HepG2 (cell line): ENCODE data around the gene TGM1. TPM values are rescaled to one million over a fixed set of nuclear protein-coding genes. Genes with fewer than 3 reads are reported as not detected.

Experiments used
- ATAC-seq: fragments of 200-7000 bp; cut with Tn5 transposase; 3 replicates; pipeline ENCODE4 v1.9.1; 2020; ENCODE audit warnings: mild to moderate bottlenecking, moderate library complexity
- BruUV-seq: library from RNA; stranded (reverse); fragments of 400-500 nt; replicated peaks from 2 replicates; lab custom pipeline; 2021; lab: Mats Ljungman, UMichigan
- CTCF ChIA-PET: fragments of 300-600 bp; formaldehyde crosslinking; extraction: SDS; loops from one replicate; lab custom pipeline; 2021; ENCODE audit warnings: low total read pairs, inconsistent platforms, low intra/inter-chr PET ratio; lab: Yijun Ruan, JAX
- POLR2A ChIA-PET: fragments of 350-600 bp; sonication (Branson Sonifier 250); formaldehyde crosslinking; loops from one replicate; lab custom pipeline; 2020; ENCODE audit warnings: antibody characterized with exemption, inconsistent platforms; lab: Yijun Ruan, JAX
- DNase-seq: peaks from one replicate; pipeline ENCODE4 v3.0.0-alpha.2; 2015; ENCODE audit warnings: low spot score
- FAIRE-seq: peaks from 3 replicates; lab custom pipeline; 2011; peaks lifted over from hg19 to GRCh38; lab: Jason Lieb, UNC
- H2AFZ ChIP-seq: one replicate; pipeline ENCODE4 v1.6.1; 2011; ENCODE audit warnings: low read length, inconsistent platforms
- H3K27ac ChIP-seq: fragments of 300-600 bp; 3 replicates; pipeline ENCODE4 v1.8.0; 2011; ENCODE audit warnings: mixed run types, mild to moderate bottlenecking, mixed read lengths, low read length, inconsistent platforms; ENCODE audit not compliant: insufficient read depth; ENCODE audit errors: extremely low read length
- H3K27me3 ChIP-seq, 2 experiments: fragments of 200-600 bp in 1 of 2; 2 replicates in 1 of 2; 3 replicates in 1 of 2; pipeline versions ENCODE4 v1.6.0 to v1.8.0; 2011; ENCODE audit warnings: low read length in 2 of 2, mild to moderate bottlenecking in 2 of 2, moderate library complexity in 2 of 2, inconsistent platforms in 1 of 2; ENCODE audit not compliant: insufficient read depth in 2 of 2, control insufficient read depth in 1 of 2
- H3K36me3 ChIP-seq, 2 experiments: fragments of 200-600 bp in 1 of 2; replicated peaks in 1 of 2; 2 replicates in 1 of 2; 3 replicates in 1 of 2; pipeline versions ENCODE4 v1.5.1 to v1.8.0; 2011; ENCODE audit warnings: low read length in 2 of 2, inconsistent platforms in 1 of 2; ENCODE audit not compliant: insufficient read depth in 2 of 2, control insufficient read depth in 1 of 2
- H3K4me1 ChIP-seq: 2 replicates; pipeline ENCODE4 v1.5.1; 2012; ENCODE audit warnings: low read length, inconsistent platforms; ENCODE audit not compliant: insufficient read depth
- H3K4me2 ChIP-seq: 2 replicates; pipeline ENCODE4 v1.6.0; 2011; ENCODE audit warnings: low read depth, low read length, inconsistent platforms
- H3K4me3 ChIP-seq, 3 experiments: fragments of 200-600 bp in 1 of 3; sonication (generic), shearing (Covaris generic) in 1 of 3; replicated peaks in 1 of 3; 2 replicates each; pipeline ENCODE4 v1.5.1; 2011 to 2016; ENCODE audit warnings: low read length in 3 of 3, inconsistent platforms in 2 of 3, low read depth in 2 of 3, mild to moderate bottlenecking in 2 of 3, control low read depth in 1 of 3, mixed read lengths in 1 of 3; ENCODE audit not compliant: insufficient read depth in 1 of 3
- H3K79me2 ChIP-seq: one replicate; pipeline ENCODE4 v1.6.1; 2011; ENCODE audit warnings: low read length, inconsistent platforms; ENCODE audit not compliant: insufficient read depth
- H3K9ac ChIP-seq: 2 replicates; pipeline ENCODE4 v1.6.0; 2011; ENCODE audit warnings: mild to moderate bottlenecking, low read depth, low read length, inconsistent platforms; ENCODE audit not compliant: insufficient read depth
- H3K9me3 ChIP-seq: 2 replicates; pipeline ENCODE4 v1.5.1; 2012; ENCODE audit warnings: mild to moderate bottlenecking, low read length
- H4K20me1 ChIP-seq: 2 replicates; pipeline ENCODE4 v1.6.0; 2011; ENCODE audit warnings: inconsistent platforms, mild to moderate bottlenecking, low read length, moderate library complexity; ENCODE audit not compliant: insufficient read depth
- KDM4B ChIP-seq: sonication (generic); formaldehyde crosslinking; IDR thresholded peaks from 2 replicates; pipeline ENCODE4 v1.4.0; 2020; ENCODE audit warnings: missing genetic modification reagents
- MATR3 ChIP-seq: sonication (generic); formaldehyde crosslinking; IDR thresholded peaks from 2 replicates; pipeline ENCODE4 v1.4.0; 2020; ENCODE audit warnings: missing genetic modification reagents
- PHF20 ChIP-seq: sonication (generic); formaldehyde crosslinking; IDR thresholded peaks from 2 replicates; pipeline ENCODE4 v1.5.0; 2020; ENCODE audit warnings: mild to moderate bottlenecking, missing genetic modification reagents
- RBM22 ChIP-seq: fragments of 200-400 bp; formaldehyde crosslinking; optimal IDR thresholded peaks from 2 replicates; pipeline ENCODE3; 2017; ENCODE audit warnings: mild to moderate bottlenecking, low read length, moderate library complexity
- ZNF709 ChIP-seq: sonication (generic); formaldehyde crosslinking; IDR thresholded peaks from 2 replicates; pipeline ENCODE4 v1.5.0; 2020; ENCODE audit warnings: mild to moderate bottlenecking, missing genetic modification reagents
- WGBS: methylation state at CpG from one replicate; pipeline ENCODE4 v1.1.6; 2017; ENCODE audit warnings: low lambda C conversion rate; 5-methylcytosine and 5-hydroxymethylcytosine counted together
- in situ Hi-C: cut with HindIII; loops from 2 replicates; pipeline ENCODE4 v1.10.0; 2017; ENCODE audit warnings: low pct_unique_long_range_greater_than_20kb; ENCODE audit not compliant: extremely low pct_ligation_motif_present
- intact Hi-C: fragments of 100-400 bp; cut with micrococcal nuclease; formaldehyde crosslinking; loops from one replicate; pipeline ENCODE4 v1.10.0; 2022; ENCODE audit not compliant: unreplicated experiment
- polyA plus RNA-seq, 8 experiments: library from polyadenylated mRNA; depleted of rRNA in 3 of 8; stranded (reverse) in 7 of 8; unstranded in 1 of 8; fragments of >200 nt; fragmentation: Illumina TruSeq in 4 of 8; extraction: Trizol in 4 of 8; gene quantifications; 2 replicates each; pipeline versions ENCODE4 v1.2.1 to v1.2.3, GENCODE V29; 2011 to 2016; ENCODE audit warnings: low read depth in 4 of 8, missing spikeins in 1 of 8, mixed read lengths in 1 of 8; ENCODE audit not compliant: insufficient read depth in 1 of 8
- total RNA-seq, 5 experiments: library from RNA; depleted of rRNA; stranded (reverse); fragments of >200 nt; fragmentation: Illumina TruSeq; extraction: Trizol; gene quantifications; 2 replicates each; pipeline ENCODE4 v1.2.3, GENCODE V29; 2016; ENCODE audit warnings: low read depth in 1 of 5
- TF ChIP-seq, protein P1 (sequence below): sonication (generic); formaldehyde crosslinking; IDR thresholded peaks from 2 replicates; pipeline ENCODE4 v1.4.0; 2020; ENCODE audit warnings: missing genetic modification reagents, borderline replicate concordance

The TGM1 gene
- total and polyA plus RNA-seq, 2 of the 13 experiments (the other 11 are each of a cell fraction or from before 2014, with no cell fraction given) = 3.2 to 10.6 TPM

DNA sequence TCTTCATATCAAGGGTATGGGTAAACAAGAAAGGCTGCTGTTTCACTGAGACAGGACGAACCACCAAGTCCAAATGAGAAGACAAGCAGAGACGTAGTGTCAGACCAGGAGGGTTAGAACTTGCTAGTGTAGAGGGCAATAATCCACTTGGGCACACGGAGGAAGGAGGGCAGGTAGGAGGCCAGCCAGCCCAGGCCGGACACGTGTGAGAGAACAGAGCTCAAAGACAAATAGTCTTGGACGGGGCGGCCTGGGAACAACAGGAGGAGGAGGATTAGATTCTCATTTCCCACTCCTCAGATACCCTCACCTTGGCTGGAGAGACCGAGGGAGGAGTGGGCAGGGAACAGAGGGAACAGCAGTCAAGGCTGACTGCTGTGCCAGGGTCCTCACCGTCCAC, 27.8 kb upstream of the TGM1 start:
- H3K36me3 ChIP-seq = peaks cover 40 to 58% of the 10 kb centered on the region in 2 experiments
- no peaks in the 10 kb centered on the region for H3K79me2 ChIP-seq
- no peaks in the 10 kb centered on the region for H3K9me3 ChIP-seq
- in situ Hi-C loops (no loop called here), intact Hi-C loops (loop anchor here (10.0 kb wide), 1 partner anchor 986 kb away; the partner anchor contains the start of genes BCL2L2 and PPP1R3E)
- H2AFZ ChIP-seq = no peak overlapping the region
- no peak overlapping the region for H3K4me2 ChIP-seq
- TF ChIP-seq, protein P1, sequence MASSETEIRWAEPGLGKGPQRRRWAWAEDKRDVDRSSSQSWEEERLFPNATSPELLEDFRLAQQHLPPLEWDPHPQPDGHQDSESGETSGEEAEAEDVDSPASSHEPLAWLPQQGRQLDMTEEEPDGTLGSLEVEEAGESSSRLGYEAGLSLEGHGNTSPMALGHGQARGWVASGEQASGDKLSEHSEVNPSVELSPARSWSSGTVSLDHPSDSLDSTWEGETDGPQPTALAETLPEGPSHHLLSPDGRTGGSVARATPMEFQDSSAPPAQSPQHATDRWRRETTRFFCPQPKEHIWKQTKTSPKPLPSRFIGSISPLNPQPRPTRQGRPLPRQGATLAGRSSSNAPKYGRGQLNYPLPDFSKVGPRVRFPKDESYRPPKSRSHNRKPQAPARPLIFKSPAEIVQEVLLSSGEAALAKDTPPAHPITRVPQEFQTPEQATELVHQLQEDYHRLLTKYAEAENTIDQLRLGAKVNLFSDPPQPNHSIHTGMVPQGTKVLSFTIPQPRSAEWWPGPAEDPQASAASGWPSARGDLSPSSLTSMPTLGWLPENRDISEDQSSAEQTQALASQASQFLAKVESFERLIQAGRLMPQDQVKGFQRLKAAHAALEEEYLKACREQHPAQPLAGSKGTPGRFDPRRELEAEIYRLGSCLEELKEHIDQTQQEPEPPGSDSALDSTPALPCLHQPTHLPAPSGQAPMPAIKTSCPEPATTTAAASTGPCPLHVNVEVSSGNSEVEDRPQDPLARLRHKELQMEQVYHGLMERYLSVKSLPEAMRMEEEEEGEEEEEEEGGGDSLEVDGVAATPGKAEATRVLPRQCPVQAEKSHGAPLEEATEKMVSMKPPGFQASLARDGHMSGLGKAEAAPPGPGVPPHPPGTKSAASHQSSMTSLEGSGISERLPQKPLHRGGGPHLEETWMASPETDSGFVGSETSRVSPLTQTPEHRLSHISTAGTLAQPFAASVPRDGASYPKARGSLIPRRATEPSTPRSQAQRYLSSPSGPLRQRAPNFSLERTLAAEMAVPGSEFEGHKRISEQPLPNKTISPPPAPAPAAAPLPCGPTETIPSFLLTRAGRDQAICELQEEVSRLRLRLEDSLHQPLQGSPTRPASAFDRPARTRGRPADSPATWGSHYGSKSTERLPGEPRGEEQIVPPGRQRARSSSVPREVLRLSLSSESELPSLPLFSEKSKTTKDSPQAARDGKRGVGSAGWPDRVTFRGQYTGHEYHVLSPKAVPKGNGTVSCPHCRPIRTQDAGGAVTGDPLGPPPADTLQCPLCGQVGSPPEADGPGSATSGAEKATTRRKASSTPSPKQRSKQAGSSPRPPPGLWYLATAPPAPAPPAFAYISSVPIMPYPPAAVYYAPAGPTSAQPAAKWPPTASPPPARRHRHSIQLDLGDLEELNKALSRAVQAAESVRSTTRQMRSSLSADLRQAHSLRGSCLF (CRISPR knock-in tag) = no peak
- TF ChIP-seq PHF20 (CRISPR knock-in tag) (no peak), KDM4B (no peak), ZNF709 (CRISPR knock-in tag) (no peak), MATR3 (CRISPR knock-in tag) (0 out of 2 replicates have a peak, but pooled peaks have one; percentile 66), RBM22 (peak; percentile 76)
- no peaks in the 10 kb centered on the region for H3K27me3 ChIP-seq
- H3K27ac ChIP-seq = no peak overlapping the region
- WGBS = 86% methylated on average over 9 of the region's 9 CpGs
- no peak; the same call in 2 of the 3 replicates for ATAC-seq
- no TSS peak for BruUV-seq
- no peak for DNase-seq
- POLR2A ChIA-PET = interaction anchor here (0.9 to 24.7 kb wide), 4 partner anchors 8 to 50 kb away, joined by 3 to 850 read pairs (median 31); partner anchors contain the start of genes CIDEB, DHRS1, GMPR2 and NEDD8
- H3K4me3 ChIP-seq = no peak overlapping the region
- CTCF ChIA-PET = no interaction called here
- H3K4me1 ChIP-seq = peaks cover 10% of the 10 kb centered on the region
- H3K9ac ChIP-seq = no peak overlapping the region
- FAIRE-seq = no peak
- no peaks in the 10 kb centered on the region for H4K20me1 ChIP-seq
